ENCODE measurements around the gene DNAH12. TPM values are rescaled to one million over a fixed set of nuclear protein-coding genes. Genes with fewer than 3 reads are reported as not detected.
"Not testable (repeated sequence)": the region's sequence is repeated elsewhere in the genome, so short reads cannot be mapped to it uniquely, and the experiment has no call there.

Gene DNAH12
- total RNA-seq, 2 experiments from 2014 or later: 0.05 TPM; not detected in 1

GRCh38 chr3:57505901-57506300 is 38.2 kb downstream of the DNAH12 start:
- intact Hi-C loops (cut with micrococcal nuclease): no loop called here
- DNase-seq: no peak
- Mint-ChIP-seq H3K4me1 (ENCODE audit: low read depth) (no peaks in the 10 kb centered on the region), H3K27me3 (ENCODE audit: low read depth) (peaks cover 2% of the 10 kb centered on the region), H3K27ac (no peak overlapping the region), H3K4me3 (no peak overlapping the region), H3K36me3 (ENCODE audit: low read depth) (no peaks in the 10 kb centered on the region), H3K9me3 (no peaks in the 10 kb centered on the region)
- CTCF ChIA-PET: interaction anchor here (0.6 to 1.1 kb wide), 2 partner anchors 18 to 388 kb away, joined by 3 to 5 read pairs; no protein-coding TSS in a partner anchor

- Mint-ChIP-seq H3K27ac (no peak overlapping the region), H3K4me1 (ENCODE audit: low read depth) (no peaks in the 10 kb centered on the region), H3K27me3 (ENCODE audit: low read depth) (no peaks in the 10 kb centered on the region), H3K9me3 (no peaks in the 10 kb centered on the region), H3K36me3 (ENCODE audit: low read depth) (no peaks in the 10 kb centered on the region), H3K4me3 (no peak overlapping the region)
- DNase-seq: no peak
- CTCF ChIA-PET: no interaction called here
- intact Hi-C loops (cut with micrococcal nuclease): no loop called here
Measured at GRCh38 chr3:57500506-57500905, 43.6 kb downstream of the DNAH12 start.

GRCh38 chr3:57497904-57498303 is 46.2 kb downstream of the DNAH12 start:
- no peaks in the 10 kb centered on the region for H3K9me3 Mint-ChIP-seq
- no peak overlapping the region for H3K4me3 Mint-ChIP-seq
- CTCF ChIA-PET: interaction anchor here (1.2 kb wide), 1 partner anchor 100 kb away, joined by 3 read pairs; no protein-coding TSS in a partner anchor
- intact Hi-C loops (cut with micrococcal nuclease): no loop called here
- no peak for DNase-seq
- no peaks in the 10 kb centered on the region for H3K4me1 Mint-ChIP-seq (ENCODE audit: low read depth)
- no peaks in the 10 kb centered on the region for H3K27me3 Mint-ChIP-seq (ENCODE audit: low read depth)
- no peak overlapping the region for H3K27ac Mint-ChIP-seq
- H3K36me3 Mint-ChIP-seq (ENCODE audit: low read depth): no peaks in the 10 kb centered on the region

GRCh38 chr3:57484563-57484962 is 59.6 kb downstream of the DNAH12 start:
- Mint-ChIP-seq H3K9me3 (no peaks in the 10 kb centered on the region), H3K4me1 (ENCODE audit: low read depth) (no peaks in the 10 kb centered on the region), H3K4me3 (no peak overlapping the region), H3K27me3 (ENCODE audit: low read depth) (no peaks in the 10 kb centered on the region), H3K27ac (no peak overlapping the region), H3K36me3 (ENCODE audit: low read depth) (no peaks in the 10 kb centered on the region)
- CTCF ChIA-PET: no interaction called here
- intact Hi-C loops (cut with micrococcal nuclease): no loop called here
- DNase-seq: no peak

GRCh38 chr3:57477193-57477592 is 67.0 kb downstream of the DNAH12 start:
- CTCF ChIA-PET: interaction anchor here (0.6 kb wide), 1 partner anchor 51 kb away, joined by 3 read pairs; no protein-coding TSS in a partner anchor

GRCh38 chr3:57464801-57465200 is 79.3 kb downstream of the DNAH12 start:
- peaks cover 3% of the 10 kb centered on the region for H3K4me1 Mint-ChIP-seq (ENCODE audit: low read depth)
- CTCF ChIA-PET: no interaction called here
- no peak overlapping the region for H3K27ac Mint-ChIP-seq
- DNase-seq: no peak
- H3K4me3 Mint-ChIP-seq: no peak overlapping the region
- H3K36me3 Mint-ChIP-seq (ENCODE audit: low read depth): no peaks in the 10 kb centered on the region
- no peaks in the 10 kb centered on the region for H3K27me3 Mint-ChIP-seq (ENCODE audit: low read depth)
- no peaks in the 10 kb centered on the region for H3K9me3 Mint-ChIP-seq
- intact Hi-C loops (cut with micrococcal nuclease): no loop called here

More at GRCh38 chr3:57477193-57477592, 67.0 kb downstream of the DNAH12 start:
- DNase-seq; intact Hi-C loops (cut with micrococcal nuclease); H3K27me3 Mint-ChIP-seq (ENCODE audit: low read depth); H3K36me3 Mint-ChIP-seq (ENCODE audit: low read depth); H3K4me3 Mint-ChIP-seq; H3K4me1 Mint-ChIP-seq (ENCODE audit: low read depth); H3K27ac Mint-ChIP-seq: not testable (repeated sequence)
- H3K9me3 Mint-ChIP-seq: peaks cover 14% of the 10 kb centered on the region

- H3K27ac Mint-ChIP-seq: no peak overlapping the region
- H3K4me1 Mint-ChIP-seq (ENCODE audit: low read depth): peaks cover 3% of the 10 kb centered on the region
- intact Hi-C loops (cut with micrococcal nuclease): no loop called here
- no peaks in the 10 kb centered on the region for H3K9me3 Mint-ChIP-seq
- no peak overlapping the region for H3K4me3 Mint-ChIP-seq
- H3K27me3 Mint-ChIP-seq (ENCODE audit: low read depth): no peaks in the 10 kb centered on the region
- CTCF ChIA-PET: interaction anchor here (0.5 to 0.6 kb wide), 2 partner anchors 268 to 381 kb away, joined by 3 to 4 read pairs; no protein-coding TSS in a partner anchor
- no peak for DNase-seq
- H3K36me3 Mint-ChIP-seq (ENCODE audit: low read depth): no peaks in the 10 kb centered on the region
Measured at GRCh38 chr3:57464011-57464410, 80.1 kb downstream of the DNAH12 start.

GRCh38 chr3:57451150-57451846 is 92.8 kb downstream of the DNAH12 start:
- no peaks in the 10 kb centered on the region for H3K27me3 Mint-ChIP-seq (ENCODE audit: low read depth)
- no peaks in the 10 kb centered on the region for H3K36me3 Mint-ChIP-seq (ENCODE audit: low read depth)
- no peaks in the 10 kb centered on the region for H3K4me1 Mint-ChIP-seq (ENCODE audit: low read depth)
- intact Hi-C loops (cut with micrococcal nuclease): no loop called here
- CTCF ChIA-PET: no interaction called here
- no peak overlapping the region for H3K27ac Mint-ChIP-seq
- H3K9me3 Mint-ChIP-seq: no peaks in the 10 kb centered on the region
- DNase-seq: no peak
- no peak overlapping the region for H3K4me3 Mint-ChIP-seq

GRCh38 chr3:57449276-57449847 is 94.8 kb downstream of the DNAH12 start:
- H3K36me3 Mint-ChIP-seq (ENCODE audit: low read depth); CTCF ChIA-PET; H3K4me3 Mint-ChIP-seq; H3K27me3 Mint-ChIP-seq (ENCODE audit: low read depth); H3K27ac Mint-ChIP-seq; intact Hi-C loops (cut with micrococcal nuclease); H3K4me1 Mint-ChIP-seq (ENCODE audit: low read depth); H3K9me3 Mint-ChIP-seq; DNase-seq: not testable (repeated sequence)

GRCh38 chr3:57448489-57448888 is 95.7 kb downstream of the DNAH12 start:
- intact Hi-C loops (cut with micrococcal nuclease); H3K4me3 Mint-ChIP-seq; H3K4me1 Mint-ChIP-seq (ENCODE audit: low read depth); H3K36me3 Mint-ChIP-seq (ENCODE audit: low read depth); H3K9me3 Mint-ChIP-seq; H3K27me3 Mint-ChIP-seq (ENCODE audit: low read depth); H3K27ac Mint-ChIP-seq; DNase-seq: not testable (repeated sequence)
- CTCF ChIA-PET: interaction anchor here (0.6 to 1.0 kb wide), 2 partner anchors 280 to 746 kb away, joined by 3 to 5 read pairs; no protein-coding TSS in a partner anchor

- DNase-seq: no peak
- no peak overlapping the region for H3K27ac Mint-ChIP-seq
- H3K4me3 Mint-ChIP-seq: no peak overlapping the region
- H3K4me1 Mint-ChIP-seq (ENCODE audit: low read depth): no peaks in the 10 kb centered on the region
- H3K9me3 Mint-ChIP-seq: no peaks in the 10 kb centered on the region
- CTCF ChIA-PET: no interaction called here
- H3K36me3 Mint-ChIP-seq (ENCODE audit: low read depth): no peaks in the 10 kb centered on the region
- intact Hi-C loops (cut with micrococcal nuclease): no loop called here
- no peaks in the 10 kb centered on the region for H3K27me3 Mint-ChIP-seq (ENCODE audit: low read depth)
Measured at GRCh38 chr3:57446318-57446841, 97.8 kb downstream of the DNAH12 start.

- no peak for DNase-seq
- Mint-ChIP-seq H3K27ac (no peak overlapping the region), H3K36me3 (ENCODE audit: low read depth) (no peaks in the 10 kb centered on the region), H3K9me3 (no peaks in the 10 kb centered on the region), H3K4me1 (ENCODE audit: low read depth) (no peaks in the 10 kb centered on the region), H3K27me3 (ENCODE audit: low read depth) (no peaks in the 10 kb centered on the region), H3K4me3 (no peak overlapping the region)
- CTCF ChIA-PET: no interaction called here
- intact Hi-C loops (cut with micrococcal nuclease): no loop called here
Measured at GRCh38 chr3:57444469-57444868, 99.7 kb downstream of the DNAH12 start.

- H3K4me3 Mint-ChIP-seq; H3K27me3 Mint-ChIP-seq (ENCODE audit: low read depth); CTCF ChIA-PET; H3K27ac Mint-ChIP-seq; H3K9me3 Mint-ChIP-seq; DNase-seq; H3K4me1 Mint-ChIP-seq (ENCODE audit: low read depth); H3K36me3 Mint-ChIP-seq (ENCODE audit: low read depth); intact Hi-C loops (cut with micrococcal nuclease): not testable (repeated sequence)
Measured at GRCh38 chr3:57440144-57440543, 104.0 kb downstream of the DNAH12 start.

Data from activated naive CD4-positive, alpha-beta T cell treated with anti-CD3 and anti-CD28 coated beads for 36 hours (primary cell).